ENCODE data around the gene SPATA31D4.
"Not testable (repeated sequence)": the region's sequence is repeated elsewhere in the genome, so short reads cannot be mapped to it uniquely, and the experiment has no call there.

Gene SPATA31D4

GRCh38 chr9:81918507-81918906 is 9.7 kb upstream of the SPATA31D4 start:
- not testable (repeated sequence) for H3K27me3 Mint-ChIP-seq; DNase-seq; H3K36me3 Mint-ChIP-seq (ENCODE audit: low read depth); H3K27ac Mint-ChIP-seq; H3K4me1 Mint-ChIP-seq; H3K9me3 Mint-ChIP-seq; ATAC-seq; H3K4me3 Mint-ChIP-seq

DNA sequence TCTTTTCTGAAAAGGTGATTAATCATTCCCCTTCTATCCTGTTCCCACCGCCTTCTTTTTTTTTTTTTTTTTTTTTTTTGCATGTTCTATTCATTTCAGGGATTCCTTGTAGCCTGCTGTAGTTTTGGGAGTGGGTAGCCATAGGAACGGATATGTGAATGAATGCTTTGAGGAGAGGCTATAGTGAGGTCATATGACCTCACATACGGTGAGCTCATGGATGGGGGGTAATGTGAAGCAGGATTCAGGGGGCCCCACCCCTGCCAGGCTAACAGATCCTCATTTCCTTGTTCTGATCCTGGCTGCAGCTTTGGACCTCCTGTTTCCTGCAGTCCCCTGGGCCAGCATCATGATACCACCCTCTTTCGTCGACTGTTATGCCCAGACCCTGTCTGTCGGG is 1.9 kb downstream of the SPATA31D4 start:
- not testable (repeated sequence) for H3K4me1 Mint-ChIP-seq; H3K9me3 Mint-ChIP-seq; H3K27ac Mint-ChIP-seq; H3K27me3 Mint-ChIP-seq; H3K36me3 Mint-ChIP-seq (ENCODE audit: low read depth); DNase-seq; ATAC-seq; H3K4me3 Mint-ChIP-seq

GRCh38 chr9:81933547-81933946 is 5.3 kb downstream of the SPATA31D4 start:
- not testable (repeated sequence) for H3K36me3 Mint-ChIP-seq (ENCODE audit: low read depth); DNase-seq; H3K4me3 Mint-ChIP-seq

DNA sequence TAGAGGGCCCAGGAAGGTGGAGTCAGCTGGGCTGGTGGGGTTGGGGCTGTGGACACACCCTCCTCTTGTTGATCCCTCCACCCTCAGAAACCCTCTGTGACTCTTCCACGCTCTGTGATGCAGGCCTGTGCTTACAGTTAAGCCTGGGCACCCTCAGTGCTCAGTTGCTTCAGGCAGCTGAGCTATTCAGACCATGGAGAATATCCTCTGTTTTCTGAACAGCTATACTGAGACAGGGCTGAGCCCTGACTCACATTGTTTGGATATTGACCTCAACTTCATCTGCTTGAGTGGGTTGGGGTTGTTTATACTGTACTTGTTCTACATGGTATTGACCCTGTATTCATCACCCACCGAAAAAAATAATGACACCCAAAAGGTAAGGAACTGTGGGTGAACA is 15.2 kb downstream of the SPATA31D4 start, which contains the start of gene SPATA31D3:
Gene SPATA31D3, plus strand, starts transcription at position 108 of the 400 bp plus-strand sequence. Its CDS starts 86 bp downstream, at position 194.
- not testable (repeated sequence) for DNase-seq; H3K4me3 Mint-ChIP-seq; H3K4me1 Mint-ChIP-seq; H3K36me3 Mint-ChIP-seq (ENCODE audit: low read depth); H3K27ac Mint-ChIP-seq; H3K27me3 Mint-ChIP-seq; H3K9me3 Mint-ChIP-seq; ATAC-seq

More at GRCh38 chr9:81933547-81933946, 5.3 kb downstream of the SPATA31D4 start:
- ATAC-seq, H3K27ac Mint-ChIP-seq, H3K9me3 Mint-ChIP-seq, H3K4me1 Mint-ChIP-seq, H3K27me3 Mint-ChIP-seq: not testable (repeated sequence)

GRCh38 chr9:81948650-81949049 is 20.4 kb downstream of the SPATA31D4 start:
- H3K27ac Mint-ChIP-seq; H3K36me3 Mint-ChIP-seq (ENCODE audit: low read depth); DNase-seq; H3K27me3 Mint-ChIP-seq; H3K4me1 Mint-ChIP-seq; ATAC-seq; H3K4me3 Mint-ChIP-seq: not testable (repeated sequence)
- H3K9me3 Mint-ChIP-seq = peaks cover 11% of the 10 kb centered on the region

DNA sequence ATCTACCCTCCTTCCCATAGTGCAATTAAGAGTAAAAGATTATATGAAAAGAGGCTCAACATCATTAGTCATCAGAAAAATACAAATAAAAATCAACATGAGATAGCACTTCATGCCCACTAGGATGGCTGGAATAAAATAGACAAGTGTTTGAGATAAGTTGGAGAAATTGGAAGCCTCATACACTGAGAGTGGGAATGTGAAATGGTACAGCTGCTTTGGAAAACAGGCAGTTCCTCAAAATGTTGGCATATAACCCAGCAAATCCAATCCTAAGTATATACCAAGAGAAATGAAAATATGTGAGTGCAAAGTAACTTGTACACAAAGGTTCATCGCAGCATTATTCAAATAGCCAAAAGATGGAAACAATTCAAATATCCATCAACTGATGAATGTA is 24.9 kb downstream of the SPATA31D4 start:
- Mint-ChIP-seq H3K4me3 (no peak overlapping the region), H3K9me3 (peaks cover 28% of the 10 kb centered on the region)

DNA sequence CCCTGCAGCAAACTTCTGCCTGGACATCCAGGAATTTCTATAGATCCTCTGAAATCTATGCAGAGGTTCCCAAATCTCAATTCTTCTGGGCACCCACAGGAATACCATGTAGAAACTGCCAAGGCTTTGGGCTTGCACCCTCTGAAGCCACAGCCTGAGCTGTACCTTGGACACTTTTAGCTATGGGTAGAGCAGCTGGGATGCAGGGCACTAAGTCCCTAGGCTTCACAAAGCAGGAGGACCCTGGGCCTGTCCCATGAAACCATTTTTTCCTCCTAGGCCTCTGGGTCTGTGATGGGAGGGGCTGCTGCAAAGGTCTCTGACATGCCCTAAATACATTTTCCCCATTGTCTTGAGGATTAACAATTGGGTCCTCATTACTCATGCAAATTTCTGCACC is 27.4 kb downstream of the SPATA31D4 start:
- DNase-seq (no peak), ATAC-seq (no peak)
- Mint-ChIP-seq H3K27ac (no peak overlapping the region), H3K9me3 (peaks cover 28% of the 10 kb centered on the region), H3K36me3 (ENCODE audit: low read depth) (peaks cover 2% of the 10 kb centered on the region), H3K4me3 (no peak overlapping the region), H3K4me1 (no peaks in the 10 kb centered on the region), H3K27me3 (no peaks in the 10 kb centered on the region)

More for the DNA sequence above, 24.9 kb downstream of the SPATA31D4 start:
- Mint-ChIP-seq H3K4me1 (no peaks in the 10 kb centered on the region), H3K27me3 (no peaks in the 10 kb centered on the region), H3K36me3 (ENCODE audit: low read depth) (peaks cover 2% of the 10 kb centered on the region), H3K27ac (no peak overlapping the region)
- no peak for ATAC-seq
- no peak for DNase-seq

- ATAC-seq (no peak), DNase-seq (no peak)
Measured at GRCh38 chr9:81964218-81965171, 36.3 kb downstream of the SPATA31D4 start.

GRCh38 chr9:81968026-81968425 is 39.8 kb downstream of the SPATA31D4 start:
- Mint-ChIP-seq H3K27me3 (peaks cover 5% of the 10 kb centered on the region), H3K9me3 (peaks cover 5% of the 10 kb centered on the region), H3K36me3 (ENCODE audit: low read depth) (no peaks in the 10 kb centered on the region), H3K4me1 (no peaks in the 10 kb centered on the region), H3K4me3 (no peak overlapping the region), H3K27ac (no peak overlapping the region)
- ATAC-seq (no peak), DNase-seq (no peak)

More at GRCh38 chr9:81964218-81965171, 36.3 kb downstream of the SPATA31D4 start:
- Mint-ChIP-seq H3K4me1 (no peaks in the 10 kb centered on the region), H3K4me3 (no peak overlapping the region), H3K27me3 (peaks cover 5% of the 10 kb centered on the region), H3K27ac (no peak overlapping the region), H3K36me3 (ENCODE audit: low read depth) (no peaks in the 10 kb centered on the region), H3K9me3 (peaks cover 5% of the 10 kb centered on the region)

GRCh38 chr9:81969971-81970370 is 41.7 kb downstream of the SPATA31D4 start:
- DNase-seq (no peak), ATAC-seq (no peak)
- no peak overlapping the region for H3K27ac Mint-ChIP-seq
- H3K36me3 Mint-ChIP-seq (ENCODE audit: low read depth) = no peaks in the 10 kb centered on the region
- no peak overlapping the region for H3K4me3 Mint-ChIP-seq
- H3K4me1 Mint-ChIP-seq = no peaks in the 10 kb centered on the region
- peaks cover 5% of the 10 kb centered on the region for H3K9me3 Mint-ChIP-seq
- H3K27me3 Mint-ChIP-seq = peaks cover 4% of the 10 kb centered on the region

DNA sequence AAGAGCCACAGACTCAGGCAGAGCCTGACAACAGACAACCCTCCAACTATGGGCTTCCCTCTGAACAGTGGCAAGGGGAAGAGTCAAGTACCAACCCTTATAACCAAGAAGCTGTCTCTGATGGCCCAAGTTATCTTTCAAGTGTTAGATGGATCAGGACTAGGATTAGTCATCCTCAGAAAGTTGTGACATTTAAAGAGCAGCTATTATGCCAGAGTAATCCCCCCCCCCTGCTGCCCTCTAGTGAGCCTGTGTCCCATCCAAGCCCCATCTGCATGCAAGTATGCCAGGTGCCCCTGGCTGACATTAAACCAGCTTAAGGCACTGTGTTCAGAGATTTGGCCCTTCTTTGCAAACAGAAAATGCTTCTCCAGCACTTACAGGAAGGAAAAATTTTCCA is 43.5 kb downstream of the SPATA31D4 start:
- Mint-ChIP-seq H3K9me3 (peaks cover 5% of the 10 kb centered on the region), H3K27me3 (peaks cover 4% of the 10 kb centered on the region), H3K4me3 (no peak overlapping the region), H3K4me1 (no peaks in the 10 kb centered on the region), H3K36me3 (ENCODE audit: low read depth) (no peaks in the 10 kb centered on the region), H3K27ac (no peak overlapping the region)
- ATAC-seq = no peak
- no peak for DNase-seq

- Mint-ChIP-seq H3K4me3 (no peak overlapping the region), H3K36me3 (ENCODE audit: low read depth) (no peaks in the 10 kb centered on the region), H3K9me3 (no peaks in the 10 kb centered on the region), H3K27me3 (no peaks in the 10 kb centered on the region), H3K4me1 (no peaks in the 10 kb centered on the region), H3K27ac (no peak overlapping the region)
- ATAC-seq (no peak), DNase-seq (no peak)
Measured at GRCh38 chr9:81974764-81975163, 46.5 kb downstream of the SPATA31D4 start.

DNA sequence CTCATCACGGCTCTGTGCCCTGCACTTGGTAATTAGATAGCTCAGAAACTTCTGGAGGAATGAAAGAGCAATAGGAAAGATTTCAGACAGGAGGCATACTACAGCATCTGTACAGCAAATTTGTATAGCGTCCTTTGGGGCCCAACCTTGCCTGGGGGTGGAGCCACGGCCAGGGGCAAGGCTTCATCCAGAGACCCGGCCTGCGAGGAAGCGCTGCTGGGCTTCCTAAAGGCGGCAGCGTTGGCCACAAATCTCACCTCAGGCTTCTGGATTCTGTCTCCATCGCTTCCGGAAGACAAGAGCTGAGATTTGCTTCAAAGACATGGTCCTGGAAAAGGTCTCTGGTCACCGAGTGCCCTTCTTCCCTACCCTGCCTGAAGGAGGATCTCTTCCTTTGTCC is 48.1 kb downstream of the SPATA31D4 start:
- H3K4me3 Mint-ChIP-seq = no peak overlapping the region
- ATAC-seq = no peak
- H3K27me3 Mint-ChIP-seq = no peaks in the 10 kb centered on the region
- H3K9me3 Mint-ChIP-seq = no peaks in the 10 kb centered on the region
- no peaks in the 10 kb centered on the region for H3K4me1 Mint-ChIP-seq
- DNase-seq = no peak
- H3K36me3 Mint-ChIP-seq (ENCODE audit: low read depth) = no peaks in the 10 kb centered on the region
- H3K27ac Mint-ChIP-seq = no peak overlapping the region

- no peaks in the 10 kb centered on the region for H3K9me3 Mint-ChIP-seq
- ATAC-seq = no peak
- H3K4me3 Mint-ChIP-seq = no peak overlapping the region
- no peaks in the 10 kb centered on the region for H3K36me3 Mint-ChIP-seq (ENCODE audit: low read depth)
- no peak for DNase-seq
- no peaks in the 10 kb centered on the region for H3K4me1 Mint-ChIP-seq
- H3K27ac Mint-ChIP-seq = no peak overlapping the region
- no peaks in the 10 kb centered on the region for H3K27me3 Mint-ChIP-seq
Measured at GRCh38 chr9:81979196-81979595, 51.0 kb downstream of the SPATA31D4 start.

- DNase-seq (no peak), ATAC-seq (no peak)
- H3K36me3 Mint-ChIP-seq (ENCODE audit: low read depth) = no peaks in the 10 kb centered on the region
- H3K4me3 Mint-ChIP-seq = no peak overlapping the region
- no peaks in the 10 kb centered on the region for H3K9me3 Mint-ChIP-seq
- H3K27ac Mint-ChIP-seq = no peak overlapping the region
- H3K27me3 Mint-ChIP-seq = no peaks in the 10 kb centered on the region
- H3K4me1 Mint-ChIP-seq = no peaks in the 10 kb centered on the region
Measured at GRCh38 chr9:81980568-81980967, 52.3 kb downstream of the SPATA31D4 start.

All from activated naive CD8-positive, alpha-beta T cell treated with anti-CD3 and anti-CD28 coated beads, Interleukin-2, amount 50 U/mL, for 24 hours (primary cell).